HFFc6 (cell line): Measurements from ENCODE around the gene SLC25A53. TPM values are rescaled to one million over a fixed set of nuclear protein-coding genes. Genes with fewer than 3 reads are reported as not detected.

ENCODE experiments used
- DNase-seq: peaks from one replicate; pipeline ENCODE4 v3.0.0-alpha.2; 2018
- H3K27ac Mint-ChIP-seq: 2 replicates; pipeline ENCODE4 v1.8.0; 2020; ENCODE audit warnings: mild to moderate bottlenecking, mixed read lengths
- H3K27me3 Mint-ChIP-seq: 2 replicates; pipeline ENCODE4 v1.8.0; 2021; ENCODE audit warnings: mild to moderate bottlenecking, moderate library complexity, mixed read lengths; ENCODE audit not compliant: insufficient read depth
- H3K36me3 Mint-ChIP-seq: 2 replicates; pipeline ENCODE4 v1.8.0; 2021; ENCODE audit warnings: low read depth, mixed read lengths
- H3K4me1 Mint-ChIP-seq: 2 replicates; pipeline ENCODE4 v1.8.0; 2020; ENCODE audit warnings: low read depth, mixed read lengths
- H3K4me3 Mint-ChIP-seq: 2 replicates; pipeline ENCODE4 v1.8.0; 2020; ENCODE audit warnings: mild to moderate bottlenecking, moderate library complexity, mixed read lengths
- H3K9me3 Mint-ChIP-seq: 2 replicates; pipeline ENCODE4 v1.8.0; 2020; ENCODE audit warnings: mild to moderate bottlenecking, mixed read lengths
- CTCF ChIP-seq: fragments of 200-600 bp; sonication (generic); IDR thresholded peaks from 2 replicates; pipeline ENCODE4 v1.5.0; 2021; ENCODE audit warnings: antibody characterized with exemption, mild to moderate bottlenecking
- total RNA-seq, 6 experiments: library from RNA; stranded (reverse); fragmentation: NEBNext Ultra II Directional; extraction: Animal tissue kit (Norgen Biotek cat#: 25700); gene quantifications; 2 replicates in 1 of 6; 3 replicates in 5 of 6; pipeline ENCODE4 v1.2.3, GENCODE V29; 2021

Gene SLC25A53
- total RNA-seq, 6 experiments from 2014 or later: 4.0 to 5.9 (median 4.6) TPM

DNA sequence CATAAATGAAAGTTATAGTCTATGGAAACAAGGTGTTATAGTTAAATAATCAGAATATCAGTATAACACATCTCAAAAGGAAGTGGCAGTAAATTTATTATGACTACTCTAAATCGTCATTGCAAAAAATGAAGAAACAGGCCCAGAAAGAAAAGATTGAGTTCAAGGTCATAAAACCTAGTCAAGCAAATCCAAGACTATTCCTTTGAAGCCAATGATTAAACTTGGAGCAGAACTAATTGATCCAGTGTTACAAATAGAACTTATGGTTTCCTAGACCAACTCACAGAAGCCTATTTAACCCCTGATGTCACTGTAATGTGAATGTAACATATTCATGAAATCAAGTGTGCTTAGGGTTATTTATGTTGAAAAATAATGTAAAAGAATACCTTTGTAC lies 11.3 kb upstream of the SLC25A53 start:
- Mint-ChIP-seq H3K4me1 (peaks cover 47% of the 10 kb centered on the region), H3K27me3 (no peaks in the 10 kb centered on the region), H3K4me3 (peak overlapping the region; percentile 93), H3K27ac (peak overlapping the region; percentile 66), H3K36me3 (peaks cover 6% of the 10 kb centered on the region; the same call in 1 of the 2 replicates), H3K9me3 (no peaks in the 10 kb centered on the region)
- DNase-seq: no peak
- TF ChIP-seq CTCF: no peak

DNA sequence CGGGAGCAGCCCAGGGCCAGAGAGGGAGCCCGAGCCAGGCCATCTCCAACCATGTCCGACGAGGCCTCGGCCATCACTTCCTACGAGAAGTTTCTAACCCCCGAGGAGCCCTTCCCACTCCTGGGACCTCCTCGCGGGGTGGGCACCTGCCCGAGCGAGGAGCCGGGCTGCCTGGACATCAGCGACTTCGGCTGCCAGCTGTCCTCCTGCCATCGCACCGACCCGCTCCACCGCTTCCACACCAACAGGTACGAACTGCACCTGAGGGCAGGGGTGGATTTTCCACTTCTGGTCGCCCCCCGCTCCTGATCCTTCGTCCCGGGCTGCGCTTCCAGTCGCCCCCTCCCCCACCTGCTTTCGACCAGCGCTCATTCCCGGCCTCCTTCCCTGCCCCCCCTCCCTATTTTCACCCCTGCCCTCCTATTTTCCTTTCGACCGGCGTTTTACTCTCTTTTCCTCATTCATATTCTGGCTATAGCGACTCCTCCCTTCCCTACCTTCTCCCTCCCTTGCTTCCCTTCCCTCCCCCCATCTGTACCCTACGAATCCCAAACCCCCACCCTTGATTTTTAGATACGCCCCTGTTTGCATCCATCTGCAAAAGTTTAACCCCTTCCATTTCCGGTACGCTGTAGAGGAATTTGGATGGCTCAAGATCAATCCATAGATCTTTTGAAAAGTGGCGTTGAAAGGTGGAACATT lies 10.1 kb upstream of the SLC25A53 start:
- Mint-ChIP-seq H3K9me3 (no peaks in the 10 kb centered on the region), H3K27me3 (no peaks in the 10 kb centered on the region), H3K4me3 (peak overlapping the region; percentile 93), H3K27ac (peak overlapping the region; percentile 40), H3K36me3 (peaks cover 6% of the 10 kb centered on the region; the same call in 1 of the 2 replicates), H3K4me1 (peaks cover 39% of the 10 kb centered on the region)
- no peak for DNase-seq
- no peak for TF ChIP-seq CTCF

DNA sequence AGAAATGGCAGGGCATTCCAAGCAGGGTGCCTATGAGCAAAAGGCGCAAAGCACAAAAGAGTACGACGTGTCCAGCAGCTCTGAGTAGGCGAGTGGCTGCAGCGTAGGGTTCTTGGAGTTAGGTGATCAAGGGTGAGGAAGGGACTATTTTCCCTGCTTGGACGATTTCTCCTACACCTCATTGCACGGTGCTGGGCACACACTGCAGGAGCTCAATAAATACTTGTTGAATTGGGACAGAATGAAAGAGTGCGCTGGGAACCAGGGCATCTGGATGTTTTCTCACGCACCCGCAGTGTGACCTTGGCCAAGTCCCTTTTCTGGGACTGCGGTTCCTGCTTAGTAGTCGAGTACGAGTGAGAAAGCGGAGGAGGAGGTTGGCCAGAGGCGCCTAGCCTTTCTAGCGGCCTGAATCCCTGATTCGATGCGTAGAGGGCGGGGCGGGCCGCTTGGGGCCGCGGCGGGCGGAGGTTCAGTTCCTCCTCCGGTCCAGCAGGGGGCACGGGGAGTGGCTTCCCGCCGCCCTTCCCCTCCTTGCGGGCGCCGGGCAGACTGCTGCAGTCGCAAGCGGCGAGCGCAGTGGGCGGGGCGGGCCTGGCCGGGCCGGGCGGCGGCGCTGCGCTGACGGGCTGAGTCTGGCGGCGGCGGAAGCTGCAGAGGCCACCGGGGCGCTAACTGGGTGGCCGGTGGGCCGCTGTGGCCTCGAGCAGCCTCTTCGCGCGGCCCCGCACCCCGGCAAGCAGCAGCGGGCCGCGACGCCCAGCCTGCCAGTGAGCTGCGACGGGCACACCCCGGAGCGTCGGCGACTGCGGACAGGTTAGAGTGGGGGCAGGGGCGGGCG lies 9.3 kb upstream of the SLC25A53 start, which contains the start of gene FAM199X:
Gene FAM199X, plus strand, starts transcription at position 560 of the 841 bp plus-strand sequence. CDS start 333 bp downstream, outside the sequence.
- peak; percentile 83 for DNase-seq
- H3K36me3 Mint-ChIP-seq: peaks cover 6% of the 10 kb centered on the region; the same call in 1 of the 2 replicates
- no peaks in the 10 kb centered on the region for H3K9me3 Mint-ChIP-seq
- peak; percentile 81 for TF ChIP-seq CTCF
- H3K4me3 Mint-ChIP-seq: peak within 1 kb of the TSS; percentile 93
- peak within 1 kb of the TSS; percentile 86 for H3K27ac Mint-ChIP-seq
- H3K4me1 Mint-ChIP-seq: peaks cover 37% of the 10 kb centered on the region
- no peaks in the 10 kb centered on the region for H3K27me3 Mint-ChIP-seq

GRCh38 chrX:104151037-104151436 lies 5.8 kb downstream of the SLC25A53 start:
- no peaks in the 10 kb centered on the region for H3K36me3 Mint-ChIP-seq
- DNase-seq: no peak
- H3K27ac Mint-ChIP-seq: no peak overlapping the region
- no peaks in the 10 kb centered on the region for H3K9me3 Mint-ChIP-seq
- H3K4me3 Mint-ChIP-seq: no peak overlapping the region
- no peaks in the 10 kb centered on the region for H3K27me3 Mint-ChIP-seq
- no peaks in the 10 kb centered on the region for H3K4me1 Mint-ChIP-seq
- TF ChIP-seq CTCF: no peak

GRCh38 chrX:104141087-104141760 lies 15.6 kb downstream of the SLC25A53 start:
- Mint-ChIP-seq H3K27me3 (no peaks in the 10 kb centered on the region), H3K4me1 (peaks cover 6% of the 10 kb centered on the region; the same call in 1 of the 2 replicates), H3K9me3 (no peaks in the 10 kb centered on the region), H3K36me3 (no peaks in the 10 kb centered on the region), H3K27ac (no peak overlapping the region), H3K4me3 (no peak overlapping the region)
- DNase-seq: no peak
- TF ChIP-seq CTCF: no peak
